SHP77 treated with DMSO at 0.1 percent for 48 hours (cell line): ENCODE results near the gene GTF3A.

ENCODE experiments used
- DNase-seq: peaks from one replicate; lab custom pipeline; 2025; lab: John Stamatoyannopoulos, UW

The GTF3A gene

GRCh38 chr13:27449081-27449603 lies 24.7 kb downstream of the GTF3A start:
- no peak for DNase-seq

DNA sequence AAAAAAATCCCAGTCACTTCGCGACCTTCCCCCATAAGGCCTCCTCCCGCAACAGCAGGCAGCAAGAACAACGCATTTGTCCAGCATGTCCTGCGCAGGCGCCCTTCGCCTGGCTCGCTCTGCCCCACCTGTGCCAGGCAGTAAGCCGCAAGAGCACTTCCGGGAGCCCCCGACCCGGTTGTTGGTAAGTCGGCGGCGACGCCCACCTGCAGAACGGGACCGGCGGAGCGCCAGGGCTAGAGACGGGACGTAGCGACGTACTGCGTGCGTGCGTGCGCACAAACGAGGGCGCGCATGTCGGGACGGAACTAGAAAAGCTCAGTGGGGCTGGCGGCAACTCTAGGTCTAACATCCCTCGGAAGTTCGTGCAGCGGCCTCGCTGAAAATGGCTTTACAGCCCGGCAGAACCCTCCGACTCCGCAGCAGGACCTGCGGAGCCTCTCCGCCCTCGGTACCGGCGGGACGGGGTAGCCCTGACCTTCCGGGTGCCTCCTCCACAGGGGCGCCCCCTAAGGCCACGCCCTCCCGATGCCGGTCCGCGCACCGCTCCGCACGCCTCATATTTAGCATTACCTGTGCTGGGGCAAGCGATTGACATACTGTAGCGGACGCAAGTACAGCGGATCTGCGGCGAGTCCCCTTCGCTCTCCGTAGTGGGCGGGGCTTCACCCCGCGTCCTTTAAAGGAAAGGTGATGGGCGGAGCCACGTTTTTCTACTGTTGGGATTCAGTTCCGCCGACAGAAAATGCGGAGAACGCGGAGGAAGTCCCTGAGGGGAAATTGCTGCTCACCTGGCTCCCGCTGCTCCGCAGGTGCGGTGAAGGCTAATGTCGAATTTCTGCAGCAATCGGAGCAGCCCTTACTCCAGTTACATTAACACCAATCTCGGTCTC lies 25.8 kb downstream of the GTF3A start, which contains the start of gene MTIF3:
TSS of gene MTIF3 (minus strand) at position 629 of the 893 bp plus-strand sequence. CDS start 10,116 bp downstream, outside the sequence.
- peak; percentile 95 for DNase-seq

GRCh38 chr13:27450921-27451471 lies 26.6 kb downstream of the GTF3A start:
- DNase-seq = no peak

DNA sequence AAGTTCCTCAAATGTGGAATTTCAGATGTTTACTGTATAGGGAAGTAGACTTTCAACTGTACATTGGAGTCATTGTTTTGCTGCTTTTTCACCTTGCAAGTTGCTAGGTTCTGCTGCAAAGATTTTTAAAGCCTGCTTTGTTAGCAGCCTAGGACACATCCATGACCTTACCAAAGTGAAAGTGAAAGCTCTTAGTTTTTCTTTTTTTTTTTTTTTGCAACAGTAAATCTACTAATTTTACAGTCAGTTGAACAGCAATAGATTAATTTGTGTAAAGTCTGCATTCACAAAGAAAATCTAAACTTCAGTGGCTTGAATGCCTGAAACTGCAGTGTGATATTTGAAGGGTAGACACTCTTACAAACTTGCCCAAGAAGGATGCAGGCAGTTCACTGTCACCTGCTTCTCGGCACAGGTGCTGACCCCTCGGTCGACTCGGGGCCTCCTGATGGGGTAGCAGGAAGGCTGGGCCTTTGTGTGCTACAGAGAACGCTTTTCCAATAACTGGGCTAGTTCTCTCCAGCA lies 31.0 kb downstream of the GTF3A start:
- DNase-seq = no peak

DNA sequence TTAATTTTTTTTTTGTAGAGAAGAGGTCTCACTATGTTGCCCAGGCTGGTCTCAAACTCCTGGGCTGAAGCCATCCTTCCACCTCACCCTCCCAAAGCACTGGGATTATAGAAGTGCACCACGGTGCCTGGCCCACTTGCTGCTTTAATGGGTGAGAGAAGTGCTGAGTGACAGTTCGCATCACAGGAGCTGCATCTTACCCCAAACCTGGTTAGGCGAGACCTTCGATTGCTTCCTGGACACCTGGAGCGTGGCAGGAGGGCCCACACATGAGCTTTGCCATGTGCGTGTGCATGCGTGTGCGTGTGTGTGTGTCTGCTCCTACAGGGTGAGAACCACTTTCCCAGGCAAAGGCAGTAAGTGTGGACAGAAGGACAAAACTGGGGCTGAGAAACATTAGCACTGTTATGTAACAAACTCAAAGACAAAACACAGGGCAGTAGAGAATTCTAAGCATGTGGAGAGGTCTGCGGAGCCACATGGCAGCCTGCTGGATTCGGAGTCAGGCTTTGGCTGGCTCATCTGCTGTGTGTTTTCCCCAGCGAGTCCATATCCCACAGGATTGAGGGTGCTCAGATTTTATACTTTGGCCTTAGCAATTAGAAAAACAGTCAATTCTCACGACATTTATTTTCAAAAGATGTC lies 37.6 kb downstream of the GTF3A start:
- no peak for DNase-seq

DNA sequence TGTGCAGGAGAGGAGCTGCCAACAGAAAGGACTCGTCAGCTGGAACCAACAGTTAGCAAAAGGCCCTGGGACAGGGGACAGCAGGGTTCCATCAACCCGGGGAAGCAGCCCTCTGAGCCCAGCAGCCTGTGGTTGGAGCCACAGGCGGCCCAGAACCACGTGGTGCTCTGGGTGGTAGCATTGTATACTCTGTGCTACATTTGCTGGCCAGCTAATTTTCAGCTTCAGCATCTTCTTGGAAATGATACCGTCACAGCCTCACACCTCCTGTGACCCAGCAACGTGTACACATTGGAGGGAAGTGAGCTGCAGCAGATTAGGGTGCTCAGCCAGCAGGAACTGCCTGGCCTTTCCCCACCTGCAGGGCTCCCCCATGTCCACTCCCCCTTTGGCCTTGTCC lies 39.1 kb downstream of the GTF3A start:
- no peak for DNase-seq

GRCh38 chr13:27465611-27466010 lies 41.2 kb downstream of the GTF3A start:
- DNase-seq = no peak

DNA sequence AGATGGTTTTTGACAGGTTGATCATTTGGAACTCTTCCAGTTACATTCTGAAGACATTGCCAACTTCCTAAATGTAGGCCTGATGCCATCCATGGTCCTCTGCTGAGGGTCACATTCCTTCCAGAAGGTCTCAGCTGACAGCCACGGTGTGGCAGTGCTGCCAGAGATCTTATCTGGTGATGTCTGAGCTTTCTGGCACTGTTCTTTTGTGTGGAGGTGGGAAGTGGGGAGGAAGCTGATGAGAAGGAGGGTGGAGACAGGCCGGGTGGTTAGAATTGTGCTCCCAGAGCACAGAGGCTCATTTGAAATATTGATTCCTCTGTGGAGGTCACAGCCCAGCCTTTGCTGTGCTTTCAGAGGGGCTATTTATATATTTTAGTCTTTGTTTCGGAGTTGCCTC lies 42.1 kb downstream of the GTF3A start:
- no peak for DNase-seq

GRCh38 chr13:27470075-27470820 lies 45.8 kb downstream of the GTF3A start:
- no peak for DNase-seq

GRCh38 chr13:27472441-27472840 lies 48.0 kb downstream of the GTF3A start:
- DNase-seq = no peak

DNA sequence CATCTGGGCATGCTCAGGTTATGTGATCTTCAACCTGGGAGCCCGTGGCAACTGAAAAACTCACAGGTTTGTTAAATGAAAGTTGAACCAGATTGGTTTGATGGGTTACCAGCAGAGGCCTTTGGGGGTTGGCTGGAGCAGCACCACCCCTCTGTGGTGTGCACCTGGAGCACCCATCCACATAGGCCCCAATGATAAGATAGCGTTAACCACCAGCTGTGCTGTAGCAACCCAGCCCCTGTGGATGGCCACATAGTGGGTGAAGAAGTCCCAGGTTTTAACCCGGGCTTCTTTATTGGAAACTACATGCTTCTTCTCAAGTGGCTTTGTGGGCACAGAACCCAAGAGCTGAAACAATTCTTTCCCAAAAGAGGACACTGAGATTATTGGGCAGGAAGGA lies 48.5 kb downstream of the GTF3A start:
- no peak for DNase-seq

- no peak for DNase-seq
Measured at GRCh38 chr13:27474751-27475268, 50.4 kb downstream of the GTF3A start.

GRCh38 chr13:27476943-27477703 lies 52.7 kb downstream of the GTF3A start:
- DNase-seq = peak; percentile 28

DNA sequence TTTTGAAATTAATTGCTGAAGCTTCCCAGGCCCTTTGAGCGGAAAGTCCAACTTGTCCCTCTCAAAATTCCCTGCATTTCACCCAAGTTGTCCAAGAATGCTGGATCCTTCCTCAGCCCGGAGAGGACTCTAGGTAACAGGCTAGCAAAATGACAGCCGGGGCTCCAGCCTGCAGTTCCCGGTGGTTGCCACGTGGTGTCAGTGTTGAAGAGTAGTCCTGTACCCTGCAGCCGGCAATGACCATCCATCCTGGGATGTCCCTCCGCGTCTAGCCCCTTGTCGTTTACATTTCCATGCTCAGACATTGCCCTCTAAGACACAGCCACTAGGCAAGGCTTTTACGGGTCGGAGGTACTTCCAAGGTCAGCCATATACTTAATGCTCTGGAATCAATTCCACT lies 57.3 kb downstream of the GTF3A start:
- DNase-seq = peak; percentile 25

- no peak for DNase-seq
Measured at GRCh38 chr13:27482983-27483382, 58.6 kb downstream of the GTF3A start.

DNA sequence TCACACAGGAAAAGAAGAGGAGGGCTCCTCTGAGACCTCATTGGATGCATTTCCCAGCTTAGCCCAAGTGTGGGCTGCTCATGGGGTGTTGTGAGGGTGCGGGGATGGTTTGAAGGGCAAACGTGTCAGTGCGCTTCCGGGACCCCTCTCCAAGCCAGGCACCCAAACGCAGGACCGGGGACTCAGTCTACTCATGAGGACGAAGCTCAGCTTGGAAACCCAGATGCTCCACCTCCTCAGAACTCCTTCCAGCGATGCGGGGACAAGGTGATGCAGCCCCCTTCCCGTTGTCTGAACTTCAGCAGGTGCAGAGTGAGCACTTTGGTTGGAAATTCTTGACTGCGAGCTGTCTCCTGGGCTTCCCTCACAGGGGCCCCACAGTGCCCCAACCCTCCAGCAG lies 59.0 kb downstream of the GTF3A start:
- no peak for DNase-seq
